Activated CD8-positive, alpha-beta T cell treated with anti-CD3 and anti-CD28 coated beads for 36 hours (primary cell): ENCODE data around the gene KBTBD8. TPM values are rescaled to one million over a fixed set of nuclear protein-coding genes. Genes with fewer than 3 reads are reported as not detected.

Experiments used
- ATAC-seq: fragments of 200-7000 bp; cut with Tn5 transposase; one replicate; pipeline ENCODE4 v1.10.0; 2021; ENCODE audit warnings: mild to moderate bottlenecking, moderate library complexity
- CTCF ChIA-PET: fragments of 350-600 bp; sonication (Branson Sonifier 250); formaldehyde crosslinking; loops from one replicate; lab custom pipeline; 2021; ENCODE audit warnings: antibody characterized with exemption; lab: Charles Lee
- POLR2A ChIA-PET: fragments of 350-600 bp; sonication (Branson Sonifier 250); formaldehyde crosslinking; loops from one replicate; lab custom pipeline; 2021; ENCODE audit warnings: antibody characterized with exemption; lab: Charles Lee
- DNase-seq: peaks from one replicate; pipeline ENCODE4 v3.0.0-alpha.2; 2020
- H3K27ac Mint-ChIP-seq: one replicate; pipeline ENCODE4 v1.8.0; 2021; ENCODE audit warnings: mild to moderate bottlenecking, mixed read lengths
- H3K27me3 Mint-ChIP-seq: one replicate; pipeline ENCODE4 v1.8.0; 2021; ENCODE audit warnings: mixed read lengths
- H3K36me3 Mint-ChIP-seq: one replicate; pipeline ENCODE4 v1.8.0; 2021; ENCODE audit warnings: low read depth, mixed read lengths
- H3K4me1 Mint-ChIP-seq: one replicate; pipeline ENCODE4 v1.8.0; 2021; ENCODE audit warnings: low read depth, mixed read lengths
- H3K4me3 Mint-ChIP-seq: one replicate; pipeline ENCODE4 v1.8.0; 2021; ENCODE audit warnings: mild to moderate bottlenecking, moderate library complexity, mixed read lengths
- H3K9me3 Mint-ChIP-seq: one replicate; pipeline ENCODE4 v1.8.0; 2021; ENCODE audit warnings: mixed read lengths
- intact Hi-C: fragments of 100-400 bp; cut with micrococcal nuclease; formaldehyde crosslinking; loops from one replicate; pipeline ENCODE4 v1.10.0; 2022
- total RNA-seq, 2 experiments: library from RNA; stranded (reverse); gene quantifications; one replicate each; pipeline ENCODE4 v1.2.3, GENCODE V29; 2021
- TF ChIP-seq, protein P1 (sequence below): fragments of 200-600 bp; IDR thresholded peaks from one replicate; pipeline ENCODE4 v1.8.0; 2022; ENCODE audit warnings: antibody characterized with exemption, mild to moderate bottlenecking

The KBTBD8 gene
- total RNA-seq, 2 experiments from 2014 or later, result 10.9 to 11.1 TPM

DNA sequence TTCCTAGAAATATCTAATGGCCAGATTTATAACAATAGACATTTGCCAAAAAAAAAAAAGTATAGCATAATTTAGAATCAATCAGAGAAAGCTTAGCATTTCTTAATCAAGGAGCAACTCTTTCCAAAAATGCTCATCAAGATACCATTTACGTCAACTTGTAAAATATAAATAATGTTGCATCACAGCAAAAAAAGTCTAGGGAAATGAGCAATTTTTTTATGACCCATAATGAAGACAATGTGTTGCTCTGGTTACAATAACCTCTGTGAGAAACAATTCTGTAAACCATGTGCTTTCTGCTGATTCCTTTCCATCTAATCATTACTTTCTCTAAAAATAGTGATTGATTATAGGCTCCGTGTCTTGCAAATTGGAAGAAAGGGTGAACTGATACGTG, 36.3 kb downstream of the KBTBD8 start:
- ChIA-PET POLR2A (no interaction called here), CTCF (interaction anchor here (6.8 kb wide), 1 partner anchor 62 kb away, joined by 40 read pairs; no protein-coding TSS in a partner anchor)
- TF ChIP-seq, protein P1, sequence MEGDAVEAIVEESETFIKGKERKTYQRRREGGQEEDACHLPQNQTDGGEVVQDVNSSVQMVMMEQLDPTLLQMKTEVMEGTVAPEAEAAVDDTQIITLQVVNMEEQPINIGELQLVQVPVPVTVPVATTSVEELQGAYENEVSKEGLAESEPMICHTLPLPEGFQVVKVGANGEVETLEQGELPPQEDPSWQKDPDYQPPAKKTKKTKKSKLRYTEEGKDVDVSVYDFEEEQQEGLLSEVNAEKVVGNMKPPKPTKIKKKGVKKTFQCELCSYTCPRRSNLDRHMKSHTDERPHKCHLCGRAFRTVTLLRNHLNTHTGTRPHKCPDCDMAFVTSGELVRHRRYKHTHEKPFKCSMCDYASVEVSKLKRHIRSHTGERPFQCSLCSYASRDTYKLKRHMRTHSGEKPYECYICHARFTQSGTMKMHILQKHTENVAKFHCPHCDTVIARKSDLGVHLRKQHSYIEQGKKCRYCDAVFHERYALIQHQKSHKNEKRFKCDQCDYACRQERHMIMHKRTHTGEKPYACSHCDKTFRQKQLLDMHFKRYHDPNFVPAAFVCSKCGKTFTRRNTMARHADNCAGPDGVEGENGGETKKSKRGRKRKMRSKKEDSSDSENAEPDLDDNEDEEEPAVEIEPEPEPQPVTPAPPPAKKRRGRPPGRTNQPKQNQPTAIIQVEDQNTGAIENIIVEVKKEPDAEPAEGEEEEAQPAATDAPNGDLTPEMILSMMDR, result no peak
- Mint-ChIP-seq H3K9me3 (no peaks in the 10 kb centered on the region), H3K27ac (no peak overlapping the region), H3K36me3 (no peaks in the 10 kb centered on the region), H3K4me1 (no peaks in the 10 kb centered on the region), H3K4me3 (no peak overlapping the region), H3K27me3 (no peaks in the 10 kb centered on the region)
- intact Hi-C loops, result no loop called here
- no peak for ATAC-seq
- no peak for DNase-seq

DNA sequence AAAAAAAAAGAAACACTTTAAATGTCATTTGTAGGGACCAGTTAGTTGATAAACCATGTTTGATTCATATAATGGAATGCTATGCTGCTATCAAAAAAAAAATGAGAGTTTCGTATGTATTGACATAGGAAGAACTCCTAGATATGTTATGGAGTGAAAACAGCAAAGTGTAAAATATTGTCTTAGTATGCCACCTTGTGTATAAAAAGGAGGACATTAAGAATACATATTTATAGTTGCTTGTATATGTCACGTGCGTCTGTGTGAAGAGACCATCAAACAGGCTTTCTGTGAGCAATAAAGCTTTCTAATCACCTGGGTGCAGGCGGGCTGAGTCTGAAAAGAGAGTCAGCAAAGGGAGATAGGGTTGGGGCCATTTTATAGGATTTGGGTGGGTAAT, 39.5 kb downstream of the KBTBD8 start:
- intact Hi-C loops, result loop anchor here (5.0 kb wide), 1 partner anchor 65 kb away; no protein-coding TSS in a partner anchor
- Mint-ChIP-seq H3K4me1 (no peaks in the 10 kb centered on the region), H3K27me3 (no peaks in the 10 kb centered on the region), H3K36me3 (no peaks in the 10 kb centered on the region), H3K9me3 (no peaks in the 10 kb centered on the region), H3K27ac (no peak overlapping the region), H3K4me3 (no peak overlapping the region)
- TF ChIP-seq, protein P1, result no peak
- no peak for ATAC-seq
- DNase-seq, result no peak
- CTCF ChIA-PET, result interaction anchor here (1.0 to 6.8 kb wide), 4 partner anchors 47 to 99 kb away, joined by 3 to 40 read pairs (median 6); no protein-coding TSS in a partner anchor
- POLR2A ChIA-PET, result no interaction called here

DNA sequence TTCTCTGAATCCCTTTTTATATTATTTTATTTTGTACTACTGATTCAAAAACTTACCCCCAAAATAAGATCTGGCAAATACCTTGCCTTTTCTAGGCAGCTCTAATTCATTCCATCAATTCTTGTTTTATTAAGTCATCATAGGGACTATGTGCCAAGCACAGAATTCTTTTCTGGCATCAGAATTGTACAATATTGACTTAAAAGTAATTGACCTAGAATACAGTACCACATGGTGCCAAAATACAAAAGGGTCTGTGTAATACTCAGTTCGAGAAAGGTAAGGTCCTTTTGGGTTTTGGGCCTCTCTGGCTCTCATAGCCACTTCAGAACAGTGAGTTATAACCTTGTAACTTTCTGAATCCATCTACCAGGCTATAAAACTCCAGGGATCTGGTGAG, 46.2 kb downstream of the KBTBD8 start:
- ChIA-PET POLR2A (no interaction called here), CTCF (no interaction called here)
- ATAC-seq, result no peak
- peaks cover 5% of the 10 kb centered on the region for H3K4me1 Mint-ChIP-seq
- intact Hi-C loops, result no loop called here
- TF ChIP-seq, protein P1, result no peak
- no peak overlapping the region for H3K27ac Mint-ChIP-seq
- no peak for DNase-seq
- no peak overlapping the region for H3K4me3 Mint-ChIP-seq
- H3K36me3 Mint-ChIP-seq, result no peaks in the 10 kb centered on the region
- H3K27me3 Mint-ChIP-seq, result peaks cover under 1% of the 10 kb centered on the region
- no peaks in the 10 kb centered on the region for H3K9me3 Mint-ChIP-seq

DNA sequence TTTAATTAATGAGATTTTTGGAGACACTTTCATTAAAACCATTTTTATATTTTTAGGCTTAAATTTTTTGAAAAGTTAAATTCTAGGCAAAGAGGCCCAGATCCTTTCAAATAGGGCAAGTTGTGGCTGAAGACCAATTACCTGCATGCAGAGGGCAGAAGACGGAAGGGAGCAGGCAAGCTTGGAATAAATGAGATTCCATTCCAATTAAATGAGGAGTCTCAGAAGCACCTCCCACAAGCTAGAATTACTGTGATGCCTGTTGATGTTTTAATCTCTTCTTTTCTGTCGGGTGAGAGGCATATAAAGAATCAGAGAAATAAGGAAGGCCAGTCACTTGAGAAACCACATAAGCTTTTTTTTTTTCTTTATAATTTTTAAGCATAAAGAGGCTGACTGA, 46.8 kb downstream of the KBTBD8 start:
- H3K27me3 Mint-ChIP-seq, result peaks cover 2% of the 10 kb centered on the region
- intact Hi-C loops, result no loop called here
- no peak overlapping the region for H3K27ac Mint-ChIP-seq
- TF ChIP-seq, protein P1, result no peak
- ChIA-PET POLR2A (no interaction called here), CTCF (interaction anchor here (2.2 kb wide), 1 partner anchor 107 kb away, joined by 7 read pairs; no protein-coding TSS in a partner anchor)
- no peaks in the 10 kb centered on the region for H3K9me3 Mint-ChIP-seq
- no peak overlapping the region for H3K4me3 Mint-ChIP-seq
- H3K36me3 Mint-ChIP-seq, result no peaks in the 10 kb centered on the region
- DNase-seq (no peak), ATAC-seq (no peak)
- H3K4me1 Mint-ChIP-seq, result peaks cover 5% of the 10 kb centered on the region

DNA sequence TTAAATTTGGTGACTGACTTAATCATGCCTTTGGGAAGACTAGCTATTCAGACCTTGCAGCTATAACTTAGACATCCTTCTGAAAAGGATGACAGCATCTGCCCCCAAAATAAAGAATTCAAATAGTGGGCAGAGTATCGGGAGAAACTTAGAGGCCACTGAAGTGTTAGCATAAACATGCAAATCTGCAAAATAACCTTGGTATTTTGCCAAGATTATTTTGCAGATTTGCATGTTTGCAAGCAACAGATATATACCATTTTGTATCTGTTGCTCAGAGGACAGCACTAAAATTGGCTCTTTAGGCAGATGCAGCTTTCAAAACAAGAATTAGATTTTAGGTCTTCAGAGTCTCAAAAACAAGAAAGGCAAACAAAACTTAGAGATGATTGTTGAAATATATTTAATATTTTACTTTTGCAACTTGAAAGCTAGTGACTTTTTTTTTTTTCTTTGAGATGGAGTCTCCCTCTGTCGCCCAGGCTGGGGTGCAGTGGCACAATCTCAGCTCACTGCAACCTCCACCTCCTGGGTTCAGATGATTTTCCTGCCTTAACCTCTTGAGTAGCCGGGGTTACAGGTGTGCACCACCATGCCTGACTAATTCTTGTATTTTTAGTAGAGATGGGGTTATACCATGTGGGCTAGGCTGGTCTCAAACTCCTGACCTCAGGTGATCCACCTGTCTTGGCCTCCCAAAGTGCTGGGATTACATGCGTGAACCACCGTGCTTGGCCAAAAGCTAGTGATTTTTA, 47.8 kb downstream of the KBTBD8 start:
- Mint-ChIP-seq H3K4me3 (no peak overlapping the region), H3K9me3 (peaks cover 2% of the 10 kb centered on the region), H3K4me1 (peaks cover 5% of the 10 kb centered on the region), H3K27me3 (peaks cover 4% of the 10 kb centered on the region), H3K36me3 (no peaks in the 10 kb centered on the region), H3K27ac (no peak overlapping the region)
- CTCF ChIA-PET, result interaction anchor here (0.7 to 2.2 kb wide), 4 partner anchors 17 to 108 kb away, joined by 3 to 7 read pairs (median 4); no protein-coding TSS in a partner anchor
- intact Hi-C loops, result no loop called here
- POLR2A ChIA-PET, result no interaction called here
- DNase-seq (no peak), ATAC-seq (no peak)
- TF ChIP-seq, protein P1, result no peak
